Stimulated activated naive CD4-positive, alpha-beta T cell (primary cell): ENCODE results near the gene RASAL3.
"Not testable (repeated sequence)": the region's sequence is repeated elsewhere in the genome, so short reads cannot be mapped to it uniquely, and the experiment has no call there.

ENCODE experiments used
- DNase-seq, 6 experiments: peaks; one replicate each; lab custom pipeline; 2025; lab: John Stamatoyannopoulos, UW

The RASAL3 gene

GRCh38 chr19:15464394-15465385, at the start of gene RASAL3:
RASAL3 (minus strand) TSS chr19:15464544; CDS start chr19:15464358, 186 bp downstream.
- DNase-seq, result peak; percentile 14 to 47 (median 38)

- DNase-seq, result no peak
These were observed 47.5 kb upstream of the RASAL3 start for GRCh38 chr19:15511671-15512424.

GRCh38 chr19:15508035-15508710, 43.8 kb upstream of the RASAL3 start, which contains the start of gene CYP4F22:
CYP4F22 (plus strand) TSS chr19:15508525; CDS start chr19:15525337, 16,812 bp downstream.
- peak in 1 of 6 experiments; percentile 16 for DNase-seq

- DNase-seq, result peak in 1 of 6 experiments; percentile 5
These were observed 43.0 kb upstream of the RASAL3 start for GRCh38 chr19:15507068-15508034.

- no peak for DNase-seq
These were observed 41.8 kb upstream of the RASAL3 start for GRCh38 chr19:15506074-15506571.

- no peak for DNase-seq
These were observed 37.9 kb upstream of the RASAL3 start for GRCh38 chr19:15502264-15502663.

- no peak for DNase-seq
These were observed 37.3 kb upstream of the RASAL3 start for GRCh38 chr19:15501596-15501995.

GRCh38 chr19:15498910-15499309, 34.6 kb upstream of the RASAL3 start:
- DNase-seq, result peak in 2 of 6 experiments; percentile 5 to 22

- DNase-seq, result no peak
These were observed 34.0 kb upstream of the RASAL3 start for GRCh38 chr19:15498156-15498858.

GRCh38 chr19:15495151-15495550, 30.8 kb upstream of the RASAL3 start:
- no peak for DNase-seq

- DNase-seq, result no peak
These were observed 24.3 kb upstream of the RASAL3 start for GRCh38 chr19:15488489-15489226.

- DNase-seq, result no peak
These were observed 22.7 kb upstream of the RASAL3 start for GRCh38 chr19:15487038-15487437.

- not testable (repeated sequence) for DNase-seq
These were observed 21.4 kb upstream of the RASAL3 start for GRCh38 chr19:15485768-15486167.

- not testable (repeated sequence) for DNase-seq
These were observed 16.7 kb upstream of the RASAL3 start for GRCh38 chr19:15480996-15481395.

GRCh38 chr19:15479391-15480345, 15.3 kb upstream of the RASAL3 start, which contains the start of gene PGLYRP2:
PGLYRP2 (minus strand) TSS chr19:15479501; CDS start chr19:15479371, 130 bp downstream.
- DNase-seq, result peak in 2 of 6 experiments; percentile 8 to 14

GRCh38 chr19:15476325-15476724, 12.0 kb upstream of the RASAL3 start:
- no peak for DNase-seq

- no peak for DNase-seq
These were observed 11.3 kb upstream of the RASAL3 start for GRCh38 chr19:15475611-15476010.

- DNase-seq, result no peak
These were observed 10.8 kb upstream of the RASAL3 start for GRCh38 chr19:15475169-15475568.
